ENCODE data around the gene SFT2D2.

DNA sequence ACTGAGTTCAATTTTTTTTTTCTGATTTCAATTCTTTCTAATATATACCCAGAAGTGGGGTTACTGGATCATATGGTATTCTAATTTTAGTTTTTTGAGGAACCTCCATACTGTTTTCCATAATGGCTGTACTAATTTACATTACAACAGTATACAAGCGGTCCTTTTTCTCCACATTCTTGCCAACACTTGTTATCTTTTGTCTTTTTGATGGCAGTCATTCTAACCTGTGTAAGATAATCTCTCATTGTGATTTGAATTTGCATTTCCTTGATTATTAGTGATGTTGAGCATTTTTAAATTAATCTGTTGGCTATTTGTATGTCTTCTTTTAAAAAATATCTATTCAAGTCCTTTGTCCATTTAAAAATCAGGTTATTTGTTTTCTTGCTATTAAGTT is 33.8 kb downstream of the SFT2D2 start:
- no peak for TF ChIP-seq POLR2A (IDR thresholded peaks at IDR 0.05)
- TF ChIP-seq, protein P1, sequence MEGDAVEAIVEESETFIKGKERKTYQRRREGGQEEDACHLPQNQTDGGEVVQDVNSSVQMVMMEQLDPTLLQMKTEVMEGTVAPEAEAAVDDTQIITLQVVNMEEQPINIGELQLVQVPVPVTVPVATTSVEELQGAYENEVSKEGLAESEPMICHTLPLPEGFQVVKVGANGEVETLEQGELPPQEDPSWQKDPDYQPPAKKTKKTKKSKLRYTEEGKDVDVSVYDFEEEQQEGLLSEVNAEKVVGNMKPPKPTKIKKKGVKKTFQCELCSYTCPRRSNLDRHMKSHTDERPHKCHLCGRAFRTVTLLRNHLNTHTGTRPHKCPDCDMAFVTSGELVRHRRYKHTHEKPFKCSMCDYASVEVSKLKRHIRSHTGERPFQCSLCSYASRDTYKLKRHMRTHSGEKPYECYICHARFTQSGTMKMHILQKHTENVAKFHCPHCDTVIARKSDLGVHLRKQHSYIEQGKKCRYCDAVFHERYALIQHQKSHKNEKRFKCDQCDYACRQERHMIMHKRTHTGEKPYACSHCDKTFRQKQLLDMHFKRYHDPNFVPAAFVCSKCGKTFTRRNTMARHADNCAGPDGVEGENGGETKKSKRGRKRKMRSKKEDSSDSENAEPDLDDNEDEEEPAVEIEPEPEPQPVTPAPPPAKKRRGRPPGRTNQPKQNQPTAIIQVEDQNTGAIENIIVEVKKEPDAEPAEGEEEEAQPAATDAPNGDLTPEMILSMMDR (IDR thresholded peaks at IDR 0.05): no peak
- TF ChIP-seq POLR2AphosphoS5 (IDR thresholded peaks at IDR 0.05): no peak
- TF ChIP-seq EP300 (IDR thresholded peaks at IDR 0.05): no peak

Measured in suprapubic skin (tissue), 4 donors.